Mucosa of rectum (tissue), 2 donors: ENCODE data around the gene TMIE.

Experiments used
- H3K27ac ChIP-seq, 2 donors: one replicate each; pipeline ENCODE4 v1.7.0; 2013; ENCODE audit warnings: inconsistent platforms in 2 of 2, low read depth in 2 of 2, low read length in 2 of 2
- H3K27me3 ChIP-seq, 2 donors: one replicate each; pipeline ENCODE4 v1.7.0; 2013; ENCODE audit warnings: low read length in 2 of 2; ENCODE audit not compliant: control insufficient read depth in 2 of 2, insufficient read depth in 2 of 2
- H3K36me3 ChIP-seq, 2 donors: one replicate each; pipeline ENCODE4 v1.7.0; 2013; ENCODE audit warnings: low read length in 2 of 2; ENCODE audit not compliant: control insufficient read depth in 2 of 2, insufficient read depth in 2 of 2
- H3K4me1 ChIP-seq, 2 donors: one replicate each; pipeline ENCODE4 v1.7.0; 2013; ENCODE audit warnings: low read length in 2 of 2, mild to moderate bottlenecking in 1 of 2; ENCODE audit not compliant: control insufficient read depth in 2 of 2, insufficient read depth in 2 of 2
- H3K4me3 ChIP-seq, 2 donors: one replicate each; pipeline ENCODE4 v1.7.0; 2013; ENCODE audit warnings: low read length in 2 of 2
- H3K9ac ChIP-seq, 2 donors: one replicate each; pipeline ENCODE4 v1.7.0; 2013; ENCODE audit warnings: low read length in 2 of 2, low read depth in 1 of 2, mild to moderate bottlenecking in 1 of 2
- H3K9me3 ChIP-seq, 2 donors: one replicate each; pipeline ENCODE4 v1.7.0; 2013; ENCODE audit warnings: low read length in 2 of 2; ENCODE audit not compliant: control insufficient read depth in 2 of 2
- donor health status: healthy.
- donor health status: Normal muscosa, but diverticular disease.

Gene TMIE

DNA sequence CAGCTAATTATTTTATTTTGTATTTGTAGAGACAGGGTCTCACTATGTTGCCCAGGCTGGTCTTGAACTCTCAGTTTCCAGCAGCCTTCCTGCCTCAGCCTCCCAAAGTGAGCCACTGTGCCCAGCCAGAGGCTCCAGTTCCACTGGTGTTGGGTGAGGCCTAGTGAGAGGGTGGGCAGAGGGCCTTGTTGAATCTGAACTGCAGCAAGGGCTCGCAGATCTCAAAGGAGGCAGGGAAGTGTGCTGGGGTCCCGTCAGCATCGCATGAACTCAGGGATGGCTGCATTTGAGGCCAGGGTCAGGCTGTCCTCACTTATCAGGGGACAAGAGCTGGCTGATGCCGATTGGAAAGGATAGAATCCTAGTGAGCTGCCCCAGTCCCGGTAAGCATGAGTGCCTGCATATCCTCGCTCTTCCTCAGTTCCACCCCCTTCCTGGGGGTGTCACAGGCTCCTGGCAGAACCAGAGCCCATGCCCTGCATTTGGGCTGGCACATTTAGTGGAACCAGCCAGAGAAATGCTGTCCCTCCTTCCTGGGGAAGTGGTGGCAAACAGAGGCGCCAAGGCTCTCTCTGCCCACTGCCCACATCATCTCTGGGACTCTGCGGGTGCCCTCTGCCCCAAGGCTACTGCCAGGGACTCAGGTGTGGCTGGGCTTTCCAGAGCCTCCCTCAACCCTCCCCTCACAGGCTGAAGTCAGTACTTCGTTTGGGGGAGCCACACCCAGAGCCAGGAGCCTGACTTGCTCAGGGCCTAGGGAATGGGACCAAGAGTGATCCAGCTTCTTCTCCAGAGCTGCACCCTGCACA is 31.8 kb upstream of the TMIE start:
- no peaks in the 10 kb centered on the region for H3K4me1 ChIP-seq
- no peak overlapping the region for H3K9ac ChIP-seq
- H3K4me3 ChIP-seq = no peak overlapping the region
- H3K27ac ChIP-seq = no peak overlapping the region
- H3K27me3 ChIP-seq = no peaks in the 10 kb centered on the region
- peaks cover 4 to 14% of the 10 kb centered on the region in 2 donors for H3K36me3 ChIP-seq
- H3K9me3 ChIP-seq = no peaks in the 10 kb centered on the region

GRCh38 chr3:46670000-46670890 is 30.9 kb upstream of the TMIE start:
- Histone ChIP-seq H3K9me3 (no peaks in the 10 kb centered on the region), H3K9ac (no peak overlapping the region), H3K27me3 (no peaks in the 10 kb centered on the region), H3K27ac (no peak overlapping the region), H3K36me3 (peaks cover 6 to 14% of the 10 kb centered on the region in 2 donors), H3K4me1 (no peaks in the 10 kb centered on the region), H3K4me3 (no peak overlapping the region)

- H3K27ac ChIP-seq = no peak overlapping the region
- no peak overlapping the region for H3K4me3 ChIP-seq
- H3K36me3 ChIP-seq = peaks cover 6 to 14% of the 10 kb centered on the region in 2 donors
- H3K27me3 ChIP-seq = no peaks in the 10 kb centered on the region
- H3K9me3 ChIP-seq = no peaks in the 10 kb centered on the region
- H3K9ac ChIP-seq = no peak overlapping the region
- no peaks in the 10 kb centered on the region for H3K4me1 ChIP-seq
Measured at GRCh38 chr3:46670891-46671427, 30.2 kb upstream of the TMIE start.

- no peak overlapping the region for H3K9ac ChIP-seq
- H3K4me1 ChIP-seq = no peaks in the 10 kb centered on the region
- H3K27ac ChIP-seq = no peak overlapping the region
- no peaks in the 10 kb centered on the region for H3K27me3 ChIP-seq
- no peak overlapping the region for H3K4me3 ChIP-seq
- H3K9me3 ChIP-seq = no peaks in the 10 kb centered on the region
- H3K36me3 ChIP-seq = peaks cover 6 to 14% of the 10 kb centered on the region in 2 donors
Measured at GRCh38 chr3:46671541-46672348, 29.4 kb upstream of the TMIE start.

DNA sequence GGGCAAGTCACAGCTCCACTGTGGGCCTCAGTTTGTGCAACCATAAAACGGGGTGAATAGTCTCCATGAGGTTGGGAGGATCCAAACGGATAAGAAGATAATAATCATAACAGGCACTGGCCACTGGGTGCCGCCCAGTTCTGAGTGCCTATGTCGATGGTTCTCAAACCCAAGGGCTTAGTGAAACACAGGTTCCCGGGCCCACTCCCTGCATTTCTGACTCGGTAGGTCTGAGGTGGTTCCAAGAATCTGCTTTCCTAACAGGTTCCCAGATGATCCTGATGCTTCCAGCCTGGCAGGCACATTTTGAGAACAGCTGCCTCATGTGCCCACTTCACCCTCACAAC is 28.9 kb upstream of the TMIE start:
- Histone ChIP-seq H3K9ac (no peak overlapping the region), H3K27ac (no peak overlapping the region), H3K4me1 (peaks cover 0 to 1% of the 10 kb centered on the region in 2 donors), H3K4me3 (no peak overlapping the region), H3K27me3 (no peaks in the 10 kb centered on the region), H3K9me3 (no peaks in the 10 kb centered on the region), H3K36me3 (peaks cover 8 to 14% of the 10 kb centered on the region in 2 donors)

- Histone ChIP-seq H3K4me3 (no peak overlapping the region), H3K9ac (no peak overlapping the region), H3K4me1 (peaks cover 0 to 3% of the 10 kb centered on the region in 2 donors), H3K36me3 (peaks cover 10 to 14% of the 10 kb centered on the region in 2 donors), H3K27me3 (no peaks in the 10 kb centered on the region), H3K27ac (no peak overlapping the region), H3K9me3 (no peaks in the 10 kb centered on the region)
Measured at GRCh38 chr3:46673151-46674030, 27.8 kb upstream of the TMIE start.

GRCh38 chr3:46674031-46674845 is 27.0 kb upstream of the TMIE start:
- Histone ChIP-seq H3K27ac (no peak overlapping the region), H3K36me3 (peaks cover 10 to 14% of the 10 kb centered on the region in 2 donors), H3K27me3 (no peaks in the 10 kb centered on the region), H3K4me3 (no peak overlapping the region), H3K4me1 (peaks cover 0 to 3% of the 10 kb centered on the region in 2 donors), H3K9ac (no peak overlapping the region), H3K9me3 (no peaks in the 10 kb centered on the region)

GRCh38 chr3:46675426-46675825 is 25.8 kb upstream of the TMIE start:
- no peak overlapping the region for H3K9ac ChIP-seq
- H3K27ac ChIP-seq = no peak overlapping the region
- no peaks in the 10 kb centered on the region for H3K9me3 ChIP-seq
- no peak overlapping the region for H3K4me3 ChIP-seq
- H3K27me3 ChIP-seq = no peaks in the 10 kb centered on the region
- H3K36me3 ChIP-seq = peaks cover 11 to 14% of the 10 kb centered on the region in 2 donors
- peaks cover 0 to 3% of the 10 kb centered on the region in 2 donors for H3K4me1 ChIP-seq
